HCT116 (cell line): ENCODE data around the gene EMX1. TPM values are rescaled to one million over a fixed set of nuclear protein-coding genes. Genes with fewer than 3 reads are reported as not detected.

Experiments
- ATAC-seq: fragments of 200-7000 bp; cut with Tn5 transposase; 2 replicates; pipeline ENCODE4 v1.9.1; 2020; ENCODE audit warnings: mild to moderate bottlenecking, moderate library complexity
- BruUV-seq: library from RNA; stranded (reverse); fragments of 400-500 nt; replicated peaks from 2 replicates; lab custom pipeline; 2021; lab: Mats Ljungman, UMichigan
- CTCF ChIA-PET: fragments of 300-600 bp; sonication (Branson Sonifier 250); formaldehyde crosslinking; loops from one replicate; lab custom pipeline; 2021; ENCODE audit warnings: antibody characterized with exemption; lab: Charles Lee
- POLR2A ChIA-PET: fragments of 300-600, 350-600 bp; sonication (Branson Sonifier 250); formaldehyde crosslinking; loops from one replicate; lab custom pipeline; 2021; ENCODE audit warnings: antibody characterized with exemption; lab: Charles Lee
- RAD21 ChIA-PET, 2 experiments: fragments of 300-600 bp; sonication (Branson Sonifier 250); formaldehyde crosslinking; loops; one replicate each; lab custom pipeline; 2023; ENCODE audit warnings: low total read pairs in 2 of 2; ENCODE audit not compliant: uncharacterized antibody in 2 of 2, unreplicated experiment in 2 of 2, low non-redundant PET in 1 of 2; lab: Charles Lee
- DNase-seq: peaks from one replicate; pipeline ENCODE4 v3.0.0-alpha.2; 2010; ENCODE audit warnings: low read depth, low spot score
- H2AFZ ChIP-seq: fragments of 200-600 bp; shearing (Covaris generic), sonication (generic); 2 replicates; pipeline ENCODE4 v1.6.1; 2017; ENCODE audit warnings: low read depth, mixed run types, mixed read lengths, antibody characterized with exemption, low read length; ENCODE audit not compliant: poor library complexity, severe bottlenecking
- H3K27ac ChIP-seq: 2 replicates; pipeline ENCODE4 v1.5.1; 2012; ENCODE audit warnings: low read depth, low read length
- H3K27me3 ChIP-seq: fragments of 200-600 bp; sonication (generic); 2 replicates; pipeline ENCODE4 v1.6.1; 2016; ENCODE audit warnings: mixed run types, low read length, mixed read lengths; ENCODE audit not compliant: insufficient read depth
- H3K36me3 ChIP-seq, 2 experiments: fragments of 200-500 bp in 1 of 2; fragments of 200-600 bp in 1 of 2; sonication (Bioruptor generic) in 1 of 2; sonication (generic) in 1 of 2; 2 replicates each; pipeline versions ENCODE4 v1.5.1 to v1.6.1; 2014 to 2016; ENCODE audit warnings: low read length in 2 of 2, inconsistent platforms in 1 of 2, mixed read lengths in 1 of 2, mixed run types in 1 of 2; ENCODE audit not compliant: insufficient read depth in 2 of 2, control insufficient read depth in 1 of 2
- H3K4me1 ChIP-seq, 2 experiments: fragments of 200-600 bp in 1 of 2; sonication (generic) in 1 of 2; 2 replicates each; pipeline versions ENCODE4 v1.5.1 to v1.6.1; 2012 to 2017; ENCODE audit warnings: low read length in 2 of 2, inconsistent platforms in 1 of 2, mild to moderate bottlenecking in 1 of 2, mixed read lengths in 1 of 2, mixed run types in 1 of 2, moderate library complexity in 1 of 2; ENCODE audit not compliant: insufficient read depth in 2 of 2, control insufficient read depth in 1 of 2
- H3K4me2 ChIP-seq: fragments of 200-600 bp; sonication (generic); 2 replicates; pipeline ENCODE4 v1.6.1; 2017; ENCODE audit warnings: mixed run types, low read length, mixed read lengths
- H3K4me3 ChIP-seq, 2 experiments: fragments of 200-600 bp in 1 of 2; sonication (generic) in 1 of 2; replicated peaks in 1 of 2; 2 replicates each; pipeline ENCODE4 v1.5.1; 2011 to 2016; ENCODE audit warnings: low read length in 2 of 2, control low read depth in 1 of 2, low read depth in 1 of 2, mild to moderate bottlenecking in 1 of 2, mixed read lengths in 1 of 2, mixed run types in 1 of 2
- H3K79me2 ChIP-seq: fragments of 200-600 bp; sonication (generic); 2 replicates; pipeline ENCODE4 v1.6.1; 2017; ENCODE audit warnings: mild to moderate bottlenecking, mixed run types, low read length, moderate library complexity, mixed read lengths; ENCODE audit not compliant: insufficient read depth
- H3K9ac ChIP-seq: fragments of 200-600 bp; sonication (generic); 2 replicates; pipeline ENCODE4 v1.6.1; 2016; ENCODE audit warnings: low read length, mixed read lengths
- H3K9me2 ChIP-seq: fragments of 200-600 bp; sonication (generic), shearing (Covaris generic); 2 replicates; pipeline ENCODE4 v1.6.1; 2017; ENCODE audit warnings: mixed run types, mild to moderate bottlenecking, moderate library complexity; ENCODE audit not compliant: insufficient read depth
- H3K9me3 ChIP-seq, 2 experiments: fragments of 200-500 bp in 1 of 2; fragments of 200-600 bp in 1 of 2; sonication (Bioruptor generic) in 1 of 2; sonication (generic) in 1 of 2; 2 replicates each; pipeline ENCODE4 v1.6.1; 2014 to 2017; ENCODE audit warnings: low read length in 2 of 2, mixed read lengths in 2 of 2, inconsistent platforms in 1 of 2, low read depth in 1 of 2, mild to moderate bottlenecking in 1 of 2, mixed run types in 1 of 2, moderate library complexity in 1 of 2; ENCODE audit not compliant: control insufficient read depth in 1 of 2, insufficient read depth in 1 of 2
- H4K20me1 ChIP-seq: fragments of 200-600 bp; sonication (generic), shearing (Covaris generic); 2 replicates; pipeline ENCODE4 v1.6.1; 2017; ENCODE audit warnings: mixed run types, mild to moderate bottlenecking, moderate library complexity; ENCODE audit not compliant: insufficient read depth
- ATF3 ChIP-seq: IDR thresholded peaks from 2 replicates; pipeline ENCODE4 v1.6.1; 2012
- CEBPB ChIP-seq: IDR thresholded peaks from 2 replicates; pipeline ENCODE4 v1.6.1; 2012; ENCODE audit warnings: low read depth
- EGR1 ChIP-seq: IDR thresholded peaks from 2 replicates; pipeline ENCODE4 v1.6.1; 2012; ENCODE audit warnings: low read depth
- ELF1 ChIP-seq: IDR thresholded peaks from 2 replicates; pipeline ENCODE4 v1.6.1; 2012; ENCODE audit warnings: low read depth, borderline replicate concordance
- EZH2phosphoT487 ChIP-seq: fragments of 200-600 bp; IDR thresholded peaks from 2 replicates; pipeline ENCODE4 v1.6.1; 2018; ENCODE audit warnings: antibody characterized with exemption, borderline replicate concordance
- FOSL1 ChIP-seq: IDR thresholded peaks from 2 replicates; pipeline ENCODE4 v1.6.1; 2012; ENCODE audit warnings: low read depth
- JUND ChIP-seq: IDR thresholded peaks from 2 replicates; pipeline ENCODE4 v1.6.1; 2012
- POLR2A ChIP-seq: IDR thresholded peaks from 2 replicates; pipeline ENCODE4 v1.7.0; 2011; ENCODE audit warnings: borderline replicate concordance; ENCODE audit not compliant: insufficient read depth, insufficient read length; ENCODE audit errors: extremely low read depth
- POLR2AphosphoS5 ChIP-seq: IDR thresholded peaks from 2 replicates; pipeline ENCODE4 v1.6.1; 2011; ENCODE audit warnings: mild to moderate bottlenecking, low read depth, low read length, moderate library complexity
- RAD21 ChIP-seq: IDR thresholded peaks from 2 replicates; pipeline ENCODE4 v1.6.1; 2012; ENCODE audit warnings: low read depth, mild to moderate bottlenecking
- REST ChIP-seq: IDR thresholded peaks from 2 replicates; pipeline ENCODE4 v1.6.1; 2012; ENCODE audit warnings: low read depth
- SIN3A ChIP-seq: IDR thresholded peaks from 2 replicates; pipeline ENCODE4 v1.6.1; 2012; ENCODE audit warnings: low read depth
- SP1 ChIP-seq: IDR thresholded peaks from 2 replicates; pipeline ENCODE4 v1.6.1; 2012; ENCODE audit warnings: low read depth
- SRF ChIP-seq: IDR thresholded peaks from 2 replicates; pipeline ENCODE4 v1.6.1; 2012; ENCODE audit warnings: low read depth
- YY1 ChIP-seq: IDR thresholded peaks from 2 replicates; pipeline ENCODE4 v1.6.1; 2011; ENCODE audit warnings: low read length, low read depth, moderate library complexity, mild to moderate bottlenecking; ENCODE audit not compliant: insufficient replicate concordance; ENCODE audit errors: extremely low read depth
- ZFX ChIP-seq: fragments of 450-650 bp; IDR thresholded peaks from 2 replicates; pipeline ENCODE4 v1.6.1; 2017
- intact Hi-C: fragments of 100-400 bp; cut with micrococcal nuclease; formaldehyde crosslinking; loops from 2 replicates; pipeline ENCODE4 v1.10.0; 2022
- total RNA-seq: library from RNA; stranded (reverse); gene quantifications from one replicate; pipeline ENCODE4 v1.2.1, GENCODE V29; 2021; ENCODE audit not compliant: unreplicated experiment
- TF ChIP-seq, protein P1 (sequence below), 3 experiments: fragments of 200-600 bp in 1 of 3; sonication (generic) in 1 of 3; IDR thresholded peaks in 2 of 3; conservative IDR thresholded peaks in 1 of 3; 2 replicates each; pipeline ENCODE4 v1.5.1; 2012 to 2017; ENCODE audit warnings: low read depth in 2 of 3, low read length in 2 of 3, antibody characterized with exemption in 1 of 3, borderline replicate concordance in 1 of 3, control low read depth in 1 of 3, mild to moderate bottlenecking in 1 of 3, mixed read lengths in 1 of 3, mixed run types in 1 of 3, moderate library complexity in 1 of 3; ENCODE audit not compliant: insufficient read depth in 1 of 3
- TF ChIP-seq, protein P2 (sequence below): IDR thresholded peaks from 2 replicates; pipeline ENCODE4 v1.6.1; 2011; ENCODE audit warnings: mild to moderate bottlenecking, low read length, moderate library complexity; ENCODE audit not compliant: insufficient replicate concordance; ENCODE audit errors: extremely low read depth
- TF ChIP-seq, protein P3 (sequence below): IDR thresholded peaks from 2 replicates; pipeline ENCODE4 v1.6.1; 2012

Gene EMX1
- total RNA-seq, 1 experiment from 2014 or later = 3.1 TPM

GRCh38 chr2:72887740-72888437, 29.4 kb upstream of the EMX1 start:
- POLR2A ChIA-PET = no interaction called here
- no peaks in the 10 kb centered on the region for H3K9me3 ChIP-seq
- H3K27ac ChIP-seq = peak overlapping the region; percentile 99
- H2AFZ ChIP-seq = peak overlapping the region; percentile 89
- H3K9ac ChIP-seq = peak overlapping the region; percentile 75
- peaks cover 1% of the 10 kb centered on the region; the same call in 1 of the 2 replicates for H4K20me1 ChIP-seq
- intact Hi-C loops = loop anchor here (1.0 to 5.0 kb wide), 3 partner anchors 29 to 1341 kb away; partner anchors contain the start of gene EMX1
- no peaks in the 10 kb centered on the region for H3K27me3 ChIP-seq
- peaks cover 0 to 20% of the 10 kb centered on the region in 2 experiments; a peak in 2 of 4 replicates for H3K36me3 ChIP-seq
- H3K9me2 ChIP-seq = no peaks in the 10 kb centered on the region
- RAD21 ChIA-PET = interaction anchor here in 1 of 2 experiments (0.7 kb wide), 1 partner anchor 25 kb away, joined by 3 read pairs; no protein-coding TSS in a partner anchor
- no TSS peak for BruUV-seq
- peak; percentile 81 for DNase-seq
- H3K4me3 ChIP-seq = peak overlapping the region; percentile 67 to 69
- peaks cover 11 to 23% of the 10 kb centered on the region in 2 experiments for H3K4me1 ChIP-seq
- peaks cover 21% of the 10 kb centered on the region; the same call in 1 of the 2 replicates for H3K79me2 ChIP-seq
- peak overlapping the region; percentile 88 for H3K4me2 ChIP-seq
- CTCF ChIA-PET = interaction anchor here (0.6 to 2.8 kb wide), 21 partner anchors 8 to 1551 kb away, joined by 3 to 23 read pairs (median 4); partner anchors contain the start of gene EMX1
- ATAC-seq = peak; percentile 73
- TF ChIP-seq ZFX (peak; percentile 42; the same call in 1 of the 2 replicates), EGR1 (no peak), REST (no peak), POLR2AphosphoS5 (no peak), ATF3 (no peak), RAD21 (peak; percentile 59), EZH2phosphoT487 (no peak), SIN3A (peak; percentile 18; the same call in 1 of the 2 replicates), FOSL1 (no peak), POLR2A (no peak), JUND (no peak), SP1 (peak; percentile 59; the same call in 1 of the 2 replicates), CEBPB (no peak), YY1 (peak; percentile 72), SRF (no peak), ELF1 (no peak; the same call in 1 of the 2 replicates)
- TF ChIP-seq, protein P1, sequence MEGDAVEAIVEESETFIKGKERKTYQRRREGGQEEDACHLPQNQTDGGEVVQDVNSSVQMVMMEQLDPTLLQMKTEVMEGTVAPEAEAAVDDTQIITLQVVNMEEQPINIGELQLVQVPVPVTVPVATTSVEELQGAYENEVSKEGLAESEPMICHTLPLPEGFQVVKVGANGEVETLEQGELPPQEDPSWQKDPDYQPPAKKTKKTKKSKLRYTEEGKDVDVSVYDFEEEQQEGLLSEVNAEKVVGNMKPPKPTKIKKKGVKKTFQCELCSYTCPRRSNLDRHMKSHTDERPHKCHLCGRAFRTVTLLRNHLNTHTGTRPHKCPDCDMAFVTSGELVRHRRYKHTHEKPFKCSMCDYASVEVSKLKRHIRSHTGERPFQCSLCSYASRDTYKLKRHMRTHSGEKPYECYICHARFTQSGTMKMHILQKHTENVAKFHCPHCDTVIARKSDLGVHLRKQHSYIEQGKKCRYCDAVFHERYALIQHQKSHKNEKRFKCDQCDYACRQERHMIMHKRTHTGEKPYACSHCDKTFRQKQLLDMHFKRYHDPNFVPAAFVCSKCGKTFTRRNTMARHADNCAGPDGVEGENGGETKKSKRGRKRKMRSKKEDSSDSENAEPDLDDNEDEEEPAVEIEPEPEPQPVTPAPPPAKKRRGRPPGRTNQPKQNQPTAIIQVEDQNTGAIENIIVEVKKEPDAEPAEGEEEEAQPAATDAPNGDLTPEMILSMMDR (IDR thresholded peaks at IDR 0.05 in 2 of 3, conservative IDR thresholded peaks at IDR 0.05 in 1 of 3; ENCODE audit: borderline replicate concordance in 1 of 3, insufficient read depth in 1 of 3, low read depth in 2 of 3, low read length in 2 of 3) = peak; percentile 88 to 99 (median 90)
- TF ChIP-seq, protein P2, sequence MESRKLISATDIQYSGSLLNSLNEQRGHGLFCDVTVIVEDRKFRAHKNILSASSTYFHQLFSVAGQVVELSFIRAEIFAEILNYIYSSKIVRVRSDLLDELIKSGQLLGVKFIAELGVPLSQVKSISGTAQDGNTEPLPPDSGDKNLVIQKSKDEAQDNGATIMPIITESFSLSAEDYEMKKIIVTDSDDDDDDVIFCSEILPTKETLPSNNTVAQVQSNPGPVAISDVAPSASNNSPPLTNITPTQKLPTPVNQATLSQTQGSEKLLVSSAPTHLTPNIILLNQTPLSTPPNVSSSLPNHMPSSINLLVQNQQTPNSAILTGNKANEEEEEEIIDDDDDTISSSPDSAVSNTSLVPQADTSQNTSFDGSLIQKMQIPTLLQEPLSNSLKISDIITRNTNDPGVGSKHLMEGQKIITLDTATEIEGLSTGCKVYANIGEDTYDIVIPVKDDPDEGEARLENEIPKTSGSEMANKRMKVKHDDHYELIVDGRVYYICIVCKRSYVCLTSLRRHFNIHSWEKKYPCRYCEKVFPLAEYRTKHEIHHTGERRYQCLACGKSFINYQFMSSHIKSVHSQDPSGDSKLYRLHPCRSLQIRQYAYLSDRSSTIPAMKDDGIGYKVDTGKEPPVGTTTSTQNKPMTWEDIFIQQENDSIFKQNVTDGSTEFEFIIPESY = no peak
- TF ChIP-seq, protein P3, sequence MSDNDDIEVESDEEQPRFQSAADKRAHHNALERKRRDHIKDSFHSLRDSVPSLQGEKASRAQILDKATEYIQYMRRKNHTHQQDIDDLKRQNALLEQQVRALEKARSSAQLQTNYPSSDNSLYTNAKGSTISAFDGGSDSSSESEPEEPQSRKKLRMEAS = peak; percentile 20; the same call in 1 of the 2 replicates
